Spleen (tissue), 11 donors: ENCODE results near the gene CD1C. TPM values are rescaled to one million over a fixed set of nuclear protein-coding genes. Genes with fewer than 3 reads are reported as not detected.

ENCODE experiments used
- DNase-seq: peaks from one replicate; pipeline ENCODE4 v3.0.0-alpha.2; 2020
- H3K27ac ChIP-seq, 8 donors: fragments of 200-600 bp; sonication (generic) in 7 of 8; 1 replicate in 4 of 8; 2 replicates in 4 of 8; pipeline versions ENCODE4 v1.5.0 to v1.8.0; 2016 to 2021; ENCODE audit warnings: inconsistent platforms in 4 of 8, mild to moderate bottlenecking in 4 of 8, moderate library complexity in 1 of 8
- H3K27me3 ChIP-seq, 7 donors: fragments of 200-600 bp; sonication (generic) in 6 of 7; replicated peaks in 1 of 7; 1 replicate in 4 of 7; 2 replicates in 3 of 7; pipeline versions ENCODE4 v1.5.0 to v1.8.0; 2016 to 2021; ENCODE audit warnings: inconsistent platforms in 3 of 7, mild to moderate bottlenecking in 1 of 7
- H3K36me3 ChIP-seq, 6 donors: fragments of 200-600 bp; sonication (generic) in 5 of 6; 1 replicate in 4 of 6; 2 replicates in 2 of 6; pipeline versions ENCODE4 v1.5.0 to v1.8.0; 2016 to 2021; ENCODE audit warnings: inconsistent platforms in 2 of 6
- H3K4me1 ChIP-seq, 6 donors: fragments of 200-600 bp; sonication (generic) in 5 of 6; 1 replicate in 3 of 6; 2 replicates in 3 of 6; pipeline versions ENCODE4 v1.5.0 to v1.8.0; 2016 to 2021; ENCODE audit warnings: inconsistent platforms in 3 of 6
- H3K4me3 ChIP-seq, 8 donors: fragments of 200-600 bp; sonication (generic) in 7 of 8; 1 replicate in 4 of 8; 2 replicates in 4 of 8; pipeline versions ENCODE4 v1.5.0 to v1.8.0; 2016 to 2021; ENCODE audit warnings: inconsistent platforms in 4 of 8, mild to moderate bottlenecking in 4 of 8, moderate library complexity in 2 of 8
- H3K9me3 ChIP-seq, 8 donors: fragments of 200-600 bp; sonication (generic) in 7 of 8; 1 replicate in 4 of 8; 2 replicates in 4 of 8; pipeline versions ENCODE4 v1.5.0 to v1.8.0; 2016 to 2021; ENCODE audit warnings: inconsistent platforms in 4 of 8
- POLR2A ChIP-seq, 3 donors: fragments of 450-650 bp; IDR thresholded peaks; one replicate each; pipeline ENCODE4 v1.5.1; 2017; ENCODE audit warnings: antibody characterized with exemption in 3 of 3, mild to moderate bottlenecking in 1 of 3
- POLR2AphosphoS5 ChIP-seq, 3 donors: sonication (generic); formaldehyde crosslinking; IDR thresholded peaks; one replicate each; pipeline ENCODE4 v1.5.1; 2017; ENCODE audit warnings: antibody characterized with exemption in 3 of 3
- WGBS, 5 donors: extraction: QIAGEN DNeasy Blood & Tissue Kit in 3 of 5; methylation state at CpG; one replicate each; pipeline versions ENCODE4 v1.1.5 to v1.1.7; 2013 to 2018; 5-methylcytosine and 5-hydroxymethylcytosine counted together
- intact Hi-C: fragments of 100-400 bp; cut with DNase I; formaldehyde crosslinking; loops from one replicate; pipeline ENCODE4 v1.15.0; 2023; ENCODE audit warnings: low total_unique reads
- polyA plus RNA-seq, 3 donors: library from polyadenylated mRNA; stranded (reverse); fragments of 200-250 nt; gene quantifications; one replicate each; pipeline ENCODE4 v1.2.1, GENCODE V29; 2013
- total RNA-seq, 7 donors: library from RNA; depleted of rRNA in 3 of 7; stranded (reverse); fragments of >200 nt in 3 of 7; fragmentation: NEBNext Ultra II Directional in 4 of 7; extraction: Animal tissue kit (Norgen Biotek cat#: 25700) in 4 of 7; gene quantifications; one replicate each; pipeline versions ENCODE4 v1.1.0 to v1.2.1, GENCODE V29; 2016 to 2021
- TF ChIP-seq, protein P1 (sequence below), 11 experiments: fragments of 200-600 bp in 7 of 11; fragments of 450-650 bp in 4 of 11; sonication (generic) in 4 of 11; IDR thresholded peaks in 8 of 11; conservative IDR thresholded peaks in 3 of 11; 1 replicate in 7 of 11; 2 replicates in 4 of 11; pipeline versions ENCODE4 v1.4.0 to v1.8.0; 2016 to 2021; ENCODE audit warnings: antibody characterized with exemption in 11 of 11, inconsistent platforms in 4 of 11, mild to moderate bottlenecking in 1 of 11
- donor health status: healthy with polysubstance abuse.
- donor health status: DM: no; HTN: no; CAD: no; lungs with moderate emphysema.
- donor health status: DM: no; HTN: no; CAD: no.
- donor health status: Bipolar disorder and iron deficiency.
- donor health status: healthy.
- donor health status: DM: no; HTN: no; CAD: no.
- donor health status: DM: yes; HTN: yes; CAD: no.

The CD1C gene
- total and polyA plus RNA-seq, 10 donors: 15.0 to 85.3 (median 26.0) TPM

GRCh38 chr1:158324395-158324794 lies 34.7 kb downstream of the CD1C start:
- TF ChIP-seq POLR2AphosphoS5 (IDR thresholded peaks at IDR 0.05) (no peak), POLR2A (IDR thresholded peaks at IDR 0.05) (no peak)
- TF ChIP-seq, protein P1, sequence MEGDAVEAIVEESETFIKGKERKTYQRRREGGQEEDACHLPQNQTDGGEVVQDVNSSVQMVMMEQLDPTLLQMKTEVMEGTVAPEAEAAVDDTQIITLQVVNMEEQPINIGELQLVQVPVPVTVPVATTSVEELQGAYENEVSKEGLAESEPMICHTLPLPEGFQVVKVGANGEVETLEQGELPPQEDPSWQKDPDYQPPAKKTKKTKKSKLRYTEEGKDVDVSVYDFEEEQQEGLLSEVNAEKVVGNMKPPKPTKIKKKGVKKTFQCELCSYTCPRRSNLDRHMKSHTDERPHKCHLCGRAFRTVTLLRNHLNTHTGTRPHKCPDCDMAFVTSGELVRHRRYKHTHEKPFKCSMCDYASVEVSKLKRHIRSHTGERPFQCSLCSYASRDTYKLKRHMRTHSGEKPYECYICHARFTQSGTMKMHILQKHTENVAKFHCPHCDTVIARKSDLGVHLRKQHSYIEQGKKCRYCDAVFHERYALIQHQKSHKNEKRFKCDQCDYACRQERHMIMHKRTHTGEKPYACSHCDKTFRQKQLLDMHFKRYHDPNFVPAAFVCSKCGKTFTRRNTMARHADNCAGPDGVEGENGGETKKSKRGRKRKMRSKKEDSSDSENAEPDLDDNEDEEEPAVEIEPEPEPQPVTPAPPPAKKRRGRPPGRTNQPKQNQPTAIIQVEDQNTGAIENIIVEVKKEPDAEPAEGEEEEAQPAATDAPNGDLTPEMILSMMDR (IDR thresholded peaks at IDR 0.05 in 8 of 11, conservative IDR thresholded peaks at IDR 0.05 in 3 of 11): no peak
- peaks cover 0 to 21% (median under 1%) of the 10 kb centered on the region in 6 donors for H3K4me1 ChIP-seq

DNA sequence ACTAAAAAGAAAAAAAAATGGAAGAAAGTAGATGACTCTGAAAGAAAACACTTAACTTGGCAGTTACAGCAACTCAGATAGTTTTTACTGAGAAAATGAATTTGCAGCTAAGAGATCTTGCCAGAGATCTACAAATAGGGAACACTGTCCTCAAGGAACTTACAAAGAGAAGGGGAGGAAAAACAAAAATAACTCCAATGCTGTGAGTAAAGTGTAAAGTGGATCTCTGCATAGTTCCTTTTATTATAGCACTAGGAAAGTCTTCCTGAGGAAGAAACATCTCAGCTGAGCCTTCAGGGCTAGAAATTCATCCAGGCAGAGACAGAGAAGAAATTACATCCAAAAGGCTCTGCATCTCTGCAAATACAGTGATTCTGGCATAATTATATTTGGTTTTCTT lies 37.8 kb downstream of the CD1C start:
- H3K27ac ChIP-seq: no peak overlapping the region
- H3K4me3 ChIP-seq: no peak overlapping the region
- intact Hi-C loops: no loop called here

More at GRCh38 chr1:158324395-158324794, 34.7 kb downstream of the CD1C start:
- no peak for DNase-seq
- Histone ChIP-seq H3K36me3 (no peaks in the 10 kb centered on the region), H3K27ac (no peak overlapping the region), H3K4me3 (no peak overlapping the region), H3K27me3 (no peaks in the 10 kb centered on the region), H3K9me3 (peaks cover 0 to 19% (median 10%) of the 10 kb centered on the region in 8 donors)
- intact Hi-C loops: no loop called here
- WGBS, 5 donors: 59 to 77% (median 63%) methylated on average over 4 of the region's 4 CpGs

DNA sequence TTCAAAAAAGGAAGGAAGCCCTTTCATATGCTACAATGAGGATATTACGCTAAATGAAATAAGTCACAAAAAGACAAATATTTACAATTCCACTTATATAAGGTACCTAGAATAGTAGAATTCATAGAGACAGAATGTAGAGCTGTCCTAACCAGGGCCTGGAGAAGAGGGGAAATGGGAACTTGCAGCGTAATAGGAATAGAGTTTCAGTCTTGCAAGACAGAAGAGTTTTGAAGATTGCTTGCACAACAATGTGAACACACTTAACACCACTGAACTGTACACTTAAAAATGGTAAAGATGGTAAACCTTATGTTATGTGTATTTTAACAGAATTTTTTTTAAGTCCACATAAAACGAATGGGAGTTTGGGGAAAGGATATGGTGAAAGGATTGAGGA lies 38.7 kb downstream of the CD1C start:
- intact Hi-C loops: no loop called here

More for the DNA sequence above, 37.8 kb downstream of the CD1C start:
- TF ChIP-seq, protein P1 (IDR thresholded peaks at IDR 0.05 in 8 of 11, conservative IDR thresholded peaks at IDR 0.05 in 3 of 11): no peak
- TF ChIP-seq POLR2A (IDR thresholded peaks at IDR 0.05) (no peak), POLR2AphosphoS5 (IDR thresholded peaks at IDR 0.05) (no peak)
- H3K4me1 ChIP-seq: peaks cover 0 to 43% (median 7%) of the 10 kb centered on the region in 6 donors
- H3K36me3 ChIP-seq: no peaks in the 10 kb centered on the region
- peaks cover 0 to 16% (median 10%) of the 10 kb centered on the region in 8 donors for H3K9me3 ChIP-seq
- H3K27me3 ChIP-seq: no peaks in the 10 kb centered on the region
- DNase-seq: no peak

GRCh38 chr1:158329300-158329699 lies 39.6 kb downstream of the CD1C start:
- TF ChIP-seq, protein P1 (IDR thresholded peaks at IDR 0.05 in 8 of 11, conservative IDR thresholded peaks at IDR 0.05 in 3 of 11): no peak
- TF ChIP-seq POLR2AphosphoS5 (IDR thresholded peaks at IDR 0.05) (no peak), POLR2A (IDR thresholded peaks at IDR 0.05) (no peak)
- H3K4me1 ChIP-seq: peaks cover 0 to 56% (median 17%) of the 10 kb centered on the region in 6 donors
- H3K9me3 ChIP-seq: no peaks in the 10 kb centered on the region
- intact Hi-C loops: no loop called here
- DNase-seq: no peak
- H3K27ac ChIP-seq: no peak overlapping the region
- no peaks in the 10 kb centered on the region for H3K36me3 ChIP-seq
- no peak overlapping the region for H3K4me3 ChIP-seq
- no peaks in the 10 kb centered on the region for H3K27me3 ChIP-seq
- 84 to 88% (median 85%) methylated on average over 7 of the region's 7 CpGs for WGBS, 5 donors

More for the DNA sequence above, 38.7 kb downstream of the CD1C start:
- 72 to 86% (median 75%) methylated on average over 3 of the region's 3 CpGs for WGBS, 5 donors
- DNase-seq: no peak
- Histone ChIP-seq H3K27ac (no peak overlapping the region), H3K4me3 (no peak overlapping the region), H3K27me3 (no peaks in the 10 kb centered on the region), H3K9me3 (peaks cover 0 to 6% (median 3%) of the 10 kb centered on the region in 8 donors), H3K4me1 (peaks cover 0 to 48% (median 9%) of the 10 kb centered on the region in 6 donors), H3K36me3 (no peaks in the 10 kb centered on the region)
- TF ChIP-seq POLR2AphosphoS5 (IDR thresholded peaks at IDR 0.05) (no peak), POLR2A (IDR thresholded peaks at IDR 0.05) (no peak)
- TF ChIP-seq, protein P1 (IDR thresholded peaks at IDR 0.05 in 8 of 11, conservative IDR thresholded peaks at IDR 0.05 in 3 of 11): no peak
